ENCODE results near the gene ATRAID.

DNA sequence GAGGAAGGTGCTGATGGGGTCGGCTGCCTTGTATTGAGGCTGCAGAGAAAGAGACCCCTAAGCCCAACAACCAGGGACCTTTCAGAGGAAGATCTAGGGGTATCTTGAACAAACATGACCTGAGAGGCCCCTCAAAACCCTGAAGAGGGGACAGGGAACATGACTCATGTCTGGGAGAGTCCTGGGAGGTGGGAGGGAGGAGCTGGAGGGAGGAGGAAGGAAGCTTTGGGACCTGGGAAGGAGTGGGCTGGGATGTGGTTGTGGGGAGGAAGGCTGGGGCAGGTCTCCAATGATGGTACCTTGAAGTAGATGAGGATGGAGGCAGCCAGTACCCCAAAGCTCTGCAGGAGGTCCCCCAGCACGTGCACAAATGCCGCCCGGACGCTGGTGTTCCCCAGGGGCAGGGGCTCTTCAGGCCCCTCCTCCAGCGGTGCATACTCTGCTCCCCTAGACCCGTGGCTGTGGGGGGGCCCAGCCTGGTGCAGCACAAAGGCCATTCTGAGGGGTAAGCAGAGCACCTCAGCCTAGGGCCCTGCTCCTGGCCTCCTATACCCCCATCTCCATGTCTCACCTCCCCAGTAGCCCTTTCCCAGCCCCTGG is 45.1 kb downstream of the ATRAID start:
- TF ChIP-seq, protein P1, sequence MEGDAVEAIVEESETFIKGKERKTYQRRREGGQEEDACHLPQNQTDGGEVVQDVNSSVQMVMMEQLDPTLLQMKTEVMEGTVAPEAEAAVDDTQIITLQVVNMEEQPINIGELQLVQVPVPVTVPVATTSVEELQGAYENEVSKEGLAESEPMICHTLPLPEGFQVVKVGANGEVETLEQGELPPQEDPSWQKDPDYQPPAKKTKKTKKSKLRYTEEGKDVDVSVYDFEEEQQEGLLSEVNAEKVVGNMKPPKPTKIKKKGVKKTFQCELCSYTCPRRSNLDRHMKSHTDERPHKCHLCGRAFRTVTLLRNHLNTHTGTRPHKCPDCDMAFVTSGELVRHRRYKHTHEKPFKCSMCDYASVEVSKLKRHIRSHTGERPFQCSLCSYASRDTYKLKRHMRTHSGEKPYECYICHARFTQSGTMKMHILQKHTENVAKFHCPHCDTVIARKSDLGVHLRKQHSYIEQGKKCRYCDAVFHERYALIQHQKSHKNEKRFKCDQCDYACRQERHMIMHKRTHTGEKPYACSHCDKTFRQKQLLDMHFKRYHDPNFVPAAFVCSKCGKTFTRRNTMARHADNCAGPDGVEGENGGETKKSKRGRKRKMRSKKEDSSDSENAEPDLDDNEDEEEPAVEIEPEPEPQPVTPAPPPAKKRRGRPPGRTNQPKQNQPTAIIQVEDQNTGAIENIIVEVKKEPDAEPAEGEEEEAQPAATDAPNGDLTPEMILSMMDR (conservative IDR thresholded peaks at IDR 0.05 in 1 of 2, IDR thresholded peaks at IDR 0.05 in 1 of 2; ENCODE audit: extremely low read depth in 1 of 2, insufficient read depth in 1 of 2, low read depth in 1 of 2, low read length in 2 of 2): no peak
- TF ChIP-seq EZH2 (IDR thresholded peaks at IDR 0.05; ENCODE audit: borderline replicate concordance, low read length): no peak

All from mammary epithelial cell (primary cell).